ENCODE data around the gene ETV6.

ETV6 gene

GRCh38 chr12:11656550-11656949, 7.1 kb downstream of the ETV6 start:
- H3K4me3 ChIP-seq (ENCODE audit: low read depth, low read length): no peak overlapping the region
- in situ Hi-C loops (cut with HindIII; ENCODE audit: low sequenced_read_pairs): no loop called here

GRCh38 chr12:11657511-11657910, 8.0 kb downstream of the ETV6 start:
- no peak for DNase-seq (ENCODE audit: low read depth, low spot score)
- in situ Hi-C loops (cut with HindIII; ENCODE audit: low sequenced_read_pairs): no loop called here
- no peak for TF ChIP-seq CTCF (IDR thresholded peaks at IDR 0.05; ENCODE audit: low read depth, low read length)
- no peak overlapping the region for H3K4me3 ChIP-seq (ENCODE audit: low read depth, low read length)

More at GRCh38 chr12:11656550-11656949, 7.1 kb downstream of the ETV6 start:
- peak; percentile 22 for DNase-seq (ENCODE audit: low read depth, low spot score)
- no peak for TF ChIP-seq CTCF (IDR thresholded peaks at IDR 0.05; ENCODE audit: low read depth, low read length)

GRCh38 chr12:11658791-11659190, 9.3 kb downstream of the ETV6 start:
- H3K4me3 ChIP-seq (ENCODE audit: low read depth, low read length): no peak overlapping the region
- in situ Hi-C loops (cut with HindIII; ENCODE audit: low sequenced_read_pairs): no loop called here
- DNase-seq (ENCODE audit: low read depth, low spot score): peak; percentile 81
- TF ChIP-seq CTCF (IDR thresholded peaks at IDR 0.05; ENCODE audit: low read depth, low read length): no peak

- in situ Hi-C loops (cut with HindIII; ENCODE audit: low sequenced_read_pairs): no loop called here
- no peak for DNase-seq (ENCODE audit: low read depth, low spot score)
- no peak overlapping the region for H3K4me3 ChIP-seq (ENCODE audit: low read depth, low read length)
- TF ChIP-seq CTCF (IDR thresholded peaks at IDR 0.05; ENCODE audit: low read depth, low read length): no peak
Measured at GRCh38 chr12:11660624-11661023, 11.2 kb downstream of the ETV6 start.

GRCh38 chr12:11661491-11662089, 12.1 kb downstream of the ETV6 start:
- no peak overlapping the region for H3K4me3 ChIP-seq (ENCODE audit: low read depth, low read length)
- no peak for DNase-seq (ENCODE audit: low read depth, low spot score)
- TF ChIP-seq CTCF (IDR thresholded peaks at IDR 0.05; ENCODE audit: low read depth, low read length): no peak
- in situ Hi-C loops (cut with HindIII; ENCODE audit: low sequenced_read_pairs): no loop called here

- no peak overlapping the region for H3K4me3 ChIP-seq (ENCODE audit: low read depth, low read length)
- DNase-seq (ENCODE audit: low read depth, low spot score): no peak
- TF ChIP-seq CTCF (IDR thresholded peaks at IDR 0.05; ENCODE audit: low read depth, low read length): no peak
- in situ Hi-C loops (cut with HindIII; ENCODE audit: low sequenced_read_pairs): no loop called here
Measured at GRCh38 chr12:11662369-11662768, 12.9 kb downstream of the ETV6 start.
